AG04449 (cell line): ENCODE results near the gene PDE1A.

Source experiments
- CTCF ChIA-PET: fragments of 350-600 bp; formaldehyde crosslinking; extraction: SDS; loops from one replicate; lab custom pipeline; 2021; ENCODE audit warnings: antibody characterized with exemption; lab: Yijun Ruan, JAX
- POLR2A ChIA-PET: fragments of 400-600, 350-600 bp; formaldehyde crosslinking; extraction: SDS; loops from one replicate; lab custom pipeline; 2020; ENCODE audit warnings: antibody characterized with exemption, inconsistent platforms; lab: Yijun Ruan, JAX
- DNase-seq: peaks from one replicate; pipeline ENCODE4 v3.0.0-alpha.2; 2010; ENCODE audit warnings: low read depth, low spot score
- H3K4me3 ChIP-seq: 2 replicates; pipeline ENCODE4 v1.5.1; 2011; ENCODE audit warnings: low read depth, mild to moderate bottlenecking, control low read depth, low read length
- CTCF ChIP-seq: IDR thresholded peaks from one replicate; pipeline ENCODE4 v1.5.1; 2011; ENCODE audit warnings: mild to moderate bottlenecking, moderate library complexity, low read length, control low read depth, inconsistent platforms; ENCODE audit not compliant: insufficient read depth; ENCODE audit errors: missing control alignments

PDE1A gene

GRCh38 chr2:182113334-182113733, 313.5 kb downstream of the PDE1A start:
- H3K4me3 ChIP-seq: no peak overlapping the region
- no peak for DNase-seq
- no peak for TF ChIP-seq CTCF
- ChIA-PET CTCF (no interaction called here), POLR2A (no interaction called here)

GRCh38 chr2:182110347-182110746, 316.5 kb downstream of the PDE1A start:
- H3K4me3 ChIP-seq: no peak overlapping the region
- TF ChIP-seq CTCF: no peak
- no peak for DNase-seq
- POLR2A ChIA-PET: no interaction called here
- CTCF ChIA-PET: no interaction called here

- DNase-seq: no peak
- CTCF ChIA-PET: interaction anchor here (1.1 kb wide), 1 partner anchor 546 kb away, joined by 3 read pairs; no protein-coding TSS in a partner anchor
- POLR2A ChIA-PET: no interaction called here
- no peak for TF ChIP-seq CTCF
- H3K4me3 ChIP-seq: no peak overlapping the region
Observed at GRCh38 chr2:182103526-182103925, 323.3 kb downstream of the PDE1A start.

- ChIA-PET CTCF (interaction anchor here (1.4 kb wide), 1 partner anchor 11 kb away, joined by 4 read pairs; no protein-coding TSS in a partner anchor), POLR2A (no interaction called here)
- DNase-seq: no peak
- TF ChIP-seq CTCF: no peak
- no peak overlapping the region for H3K4me3 ChIP-seq
Observed at GRCh38 chr2:182101263-182101662, 325.6 kb downstream of the PDE1A start.

- CTCF ChIA-PET: interaction anchor here (1.2 to 1.5 kb wide), 2 partner anchors 8 to 18 kb away, joined by 4 to 5 read pairs; no protein-coding TSS in a partner anchor
- no peak for TF ChIP-seq CTCF
- POLR2A ChIA-PET: no interaction called here
- no peak overlapping the region for H3K4me3 ChIP-seq
- DNase-seq: no peak
Observed at GRCh38 chr2:182098648-182099047, 328.2 kb downstream of the PDE1A start.

- CTCF ChIA-PET: interaction anchor here (1.2 to 1.9 kb wide), 2 partner anchors 11 to 356 kb away, joined by 3 to 4 read pairs; no protein-coding TSS in a partner anchor
- no peak overlapping the region for H3K4me3 ChIP-seq
- POLR2A ChIA-PET: no interaction called here
- no peak for TF ChIP-seq CTCF
- DNase-seq: no peak
Observed at GRCh38 chr2:182097571-182098164, 329.2 kb downstream of the PDE1A start.
